Naive B cell (primary cell): ENCODE results near the gene MCM5. TPM values are rescaled to one million over a fixed set of nuclear protein-coding genes. Genes with fewer than 3 reads are reported as not detected.
"Not testable (repeated sequence)": the region's sequence is repeated elsewhere in the genome, so short reads cannot be mapped to it uniquely, and the experiment has no call there.

Experiments used
- ATAC-seq, 2 donors: fragments of 150-1000 bp; cut with Tn5 transposase; 2 replicates each; pipeline ENCODE4 v1.10.0; 2021; ENCODE audit warnings: low read depth in 2 of 2, mild to moderate bottlenecking in 2 of 2, moderate library complexity in 2 of 2
- DNase-seq: peaks from one replicate; pipeline ENCODE4 v3.0.0; 2022
- H3K27ac Mint-ChIP-seq, 6 donors: one replicate each; pipeline ENCODE4 v1.8.0; 2020 to 2022; ENCODE audit warnings: mild to moderate bottlenecking in 6 of 6, mixed read lengths in 6 of 6, moderate library complexity in 5 of 6, inconsistent platforms in 2 of 6
- H3K27me3 Mint-ChIP-seq, 3 donors: one replicate each; pipeline ENCODE4 v1.8.0; 2021 to 2022; ENCODE audit warnings: mixed read lengths in 3 of 3, mild to moderate bottlenecking in 1 of 3
- H3K36me3 Mint-ChIP-seq, 2 donors: one replicate each; pipeline ENCODE4 v1.8.0; 2020 to 2022; ENCODE audit warnings: mixed read lengths in 2 of 2, inconsistent platforms in 1 of 2, mild to moderate bottlenecking in 1 of 2
- H3K4me1 Mint-ChIP-seq, 3 donors: one replicate each; pipeline ENCODE4 v1.8.0; 2020 to 2022; ENCODE audit warnings: mixed read lengths in 3 of 3, inconsistent platforms in 1 of 3, mild to moderate bottlenecking in 1 of 3, moderate library complexity in 1 of 3
- H3K4me3 Mint-ChIP-seq, 8 donors: one replicate each; pipeline ENCODE4 v1.8.0; 2020 to 2022; ENCODE audit warnings: mild to moderate bottlenecking in 8 of 8, mixed read lengths in 8 of 8, moderate library complexity in 8 of 8, inconsistent platforms in 2 of 8
- H3K9me3 Mint-ChIP-seq, 7 donors: one replicate each; pipeline ENCODE4 v1.8.0; 2020 to 2022; ENCODE audit warnings: mixed read lengths in 7 of 7, mild to moderate bottlenecking in 5 of 7, inconsistent platforms in 2 of 7, moderate library complexity in 1 of 7
- polyA plus RNA-seq, 6 donors: library from polyadenylated mRNA; unstranded; fragments of 300-500 nt; fragmentation: Illumina TruSeq; gene quantifications; one replicate each; pipeline ENCODE4 v1.2.3, GENCODE V29; 2021; ENCODE audit warnings: low read depth in 6 of 6

MCM5 gene
- polyA plus RNA-seq, 6 donors from 2014 or later: 56.1 to 76.6 (median 64.0) TPM

GRCh38 chr22:35458547-35459422 is 58.8 kb downstream of the MCM5 start:
- H3K27me3 Mint-ChIP-seq: no peaks in the 10 kb centered on the region
- peaks cover 0 to 4% (median 2%) of the 10 kb centered on the region in 3 donors for H3K4me1 Mint-ChIP-seq
- peaks cover 0 to 14% of the 10 kb centered on the region in 2 donors for H3K36me3 Mint-ChIP-seq
- H3K27ac Mint-ChIP-seq: peak overlapping the region in 1 of 6 donors; percentile 19
- H3K9me3 Mint-ChIP-seq: peaks cover 0 to 5% (median 0%) of the 10 kb centered on the region in 7 donors
- ATAC-seq: no peak
- no peak overlapping the region for H3K4me3 Mint-ChIP-seq
- no peak for DNase-seq

GRCh38 chr22:35459423-35459894 is 59.5 kb downstream of the MCM5 start:
- Mint-ChIP-seq H3K27me3 (no peaks in the 10 kb centered on the region), H3K4me1 (peaks cover 4 to 8% (median 8%) of the 10 kb centered on the region in 3 donors), H3K36me3 (peaks cover 0 to 17% of the 10 kb centered on the region in 2 donors), H3K4me3 (no peak overlapping the region), H3K27ac (no peak overlapping the region), H3K9me3 (peaks cover 0 to 6% (median 0%) of the 10 kb centered on the region in 7 donors)
- ATAC-seq (no peak), DNase-seq (no peak)

GRCh38 chr22:35459976-35460375 is 60.0 kb downstream of the MCM5 start:
- H3K4me1 Mint-ChIP-seq: peaks cover 9 to 13% (median 13%) of the 10 kb centered on the region in 3 donors
- not testable (repeated sequence) for H3K9me3 Mint-ChIP-seq

GRCh38 chr22:35460688-35461087 is 60.7 kb downstream of the MCM5 start:
- DNase-seq: no peak
- no peak overlapping the region for H3K4me3 Mint-ChIP-seq
- H3K27ac Mint-ChIP-seq: peak overlapping the region in 1 of 6 donors; percentile 70
- peaks cover 0 to 6% (median 0%) of the 10 kb centered on the region in 7 donors for H3K9me3 Mint-ChIP-seq
- H3K36me3 Mint-ChIP-seq: peaks cover 0 to 17% of the 10 kb centered on the region in 2 donors
- ATAC-seq: no peak
- H3K4me1 Mint-ChIP-seq: peaks cover 11 to 14% (median 13%) of the 10 kb centered on the region in 3 donors
- no peaks in the 10 kb centered on the region for H3K27me3 Mint-ChIP-seq

More at GRCh38 chr22:35459976-35460375, 60.0 kb downstream of the MCM5 start:
- DNase-seq, H3K27ac Mint-ChIP-seq, H3K4me3 Mint-ChIP-seq, H3K27me3 Mint-ChIP-seq, ATAC-seq: not testable (repeated sequence)
- H3K36me3 Mint-ChIP-seq: peaks cover 0 to 17% of the 10 kb centered on the region in 2 donors

- Mint-ChIP-seq H3K27ac (peak overlapping the region in 1 of 6 donors; percentile 47), H3K4me1 (peaks cover 11 to 14% (median 13%) of the 10 kb centered on the region in 3 donors), H3K9me3 (peaks cover 0 to 6% (median 0%) of the 10 kb centered on the region in 7 donors), H3K27me3 (no peaks in the 10 kb centered on the region), H3K4me3 (no peak overlapping the region), H3K36me3 (peaks cover 0 to 17% of the 10 kb centered on the region in 2 donors)
- no peak for ATAC-seq
- no peak for DNase-seq
Measured at GRCh38 chr22:35462498-35463230, 62.7 kb downstream of the MCM5 start.

- H3K9me3 Mint-ChIP-seq: peaks cover 0 to 6% (median 0%) of the 10 kb centered on the region in 7 donors
- ATAC-seq: no peak
- no peak overlapping the region for H3K4me3 Mint-ChIP-seq
- DNase-seq: no peak
- H3K4me1 Mint-ChIP-seq: peaks cover 11 to 14% (median 13%) of the 10 kb centered on the region in 3 donors
- H3K36me3 Mint-ChIP-seq: peaks cover 0 to 17% of the 10 kb centered on the region in 2 donors
- peak overlapping the region in 1 of 6 donors; percentile 46 for H3K27ac Mint-ChIP-seq
- H3K27me3 Mint-ChIP-seq: no peaks in the 10 kb centered on the region
Measured at GRCh38 chr22:35463231-35463933, 63.4 kb downstream of the MCM5 start.

- Mint-ChIP-seq H3K27me3 (no peaks in the 10 kb centered on the region), H3K27ac (peak overlapping the region in 1 of 6 donors; percentile 72), H3K36me3 (peaks cover 2 to 20% of the 10 kb centered on the region in 2 donors), H3K4me1 (peaks cover 13 to 14% (median 14%) of the 10 kb centered on the region in 3 donors), H3K9me3 (peaks cover 0 to 6% (median 0%) of the 10 kb centered on the region in 7 donors), H3K4me3 (no peak overlapping the region)
- peak; percentile 32 to 59 for ATAC-seq
- no peak for DNase-seq
Measured at GRCh38 chr22:35464399-35464798, 64.5 kb downstream of the MCM5 start.

GRCh38 chr22:35465109-35465701 is 65.3 kb downstream of the MCM5 start:
- Mint-ChIP-seq H3K4me3 (no peak overlapping the region), H3K36me3 (peaks cover 3 to 23% of the 10 kb centered on the region in 2 donors), H3K9me3 (peaks cover 0 to 6% (median 0%) of the 10 kb centered on the region in 7 donors), H3K27ac (no peak overlapping the region), H3K27me3 (no peaks in the 10 kb centered on the region), H3K4me1 (peaks cover 14 to 16% (median 15%) of the 10 kb centered on the region in 3 donors)
- DNase-seq (no peak), ATAC-seq (no peak)

GRCh38 chr22:35467681-35468434 is 67.9 kb downstream of the MCM5 start:
- H3K27ac Mint-ChIP-seq: peak overlapping the region in 1 of 6 donors; percentile 4
- no peaks in the 10 kb centered on the region for H3K27me3 Mint-ChIP-seq
- ATAC-seq: no peak
- peaks cover 0 to 13% (median 6%) of the 10 kb centered on the region in 7 donors for H3K9me3 Mint-ChIP-seq
- no peak for DNase-seq
- peaks cover 19 to 44% of the 10 kb centered on the region in 2 donors for H3K36me3 Mint-ChIP-seq
- H3K4me1 Mint-ChIP-seq: peaks cover 14 to 16% (median 15%) of the 10 kb centered on the region in 3 donors
- H3K4me3 Mint-ChIP-seq: no peak overlapping the region

- Mint-ChIP-seq H3K4me1 (peaks cover 0 to 10% (median 2%) of the 10 kb centered on the region in 3 donors), H3K36me3 (peaks cover 26 to 41% of the 10 kb centered on the region in 2 donors), H3K27ac (no peak overlapping the region), H3K27me3 (peaks cover 0 to 18% (median 4%) of the 10 kb centered on the region in 3 donors), H3K4me3 (no peak overlapping the region), H3K9me3 (peaks cover 0 to 13% (median 3%) of the 10 kb centered on the region in 7 donors)
- ATAC-seq: no peak
- DNase-seq: no peak
Measured at GRCh38 chr22:35470903-35471321, 71.0 kb downstream of the MCM5 start.

- Mint-ChIP-seq H3K27me3 (peaks cover 0 to 25% (median 9%) of the 10 kb centered on the region in 3 donors), H3K9me3 (peaks cover 0 to 13% (median 3%) of the 10 kb centered on the region in 7 donors), H3K27ac (peak overlapping the region in 1 of 6 donors; percentile 78), H3K36me3 (peaks cover 26 to 41% of the 10 kb centered on the region in 2 donors)
- not testable (repeated sequence) for ATAC-seq, DNase-seq, H3K4me3 Mint-ChIP-seq, H3K4me1 Mint-ChIP-seq
Measured at GRCh38 chr22:35471566-35471965, 71.6 kb downstream of the MCM5 start.

- ATAC-seq (no peak), DNase-seq (no peak)
- Mint-ChIP-seq H3K4me3 (no peak overlapping the region), H3K9me3 (peaks cover 0 to 13% (median 3%) of the 10 kb centered on the region in 7 donors), H3K4me1 (peaks cover 0 to 10% (median 2%) of the 10 kb centered on the region in 3 donors), H3K27ac (peak overlapping the region in 1 of 6 donors; percentile 33), H3K27me3 (peaks cover under 1 to 34% (median 13%) of the 10 kb centered on the region in 3 donors), H3K36me3 (peaks cover 26 to 41% of the 10 kb centered on the region in 2 donors)
Measured at GRCh38 chr22:35472488-35472887, 72.5 kb downstream of the MCM5 start.
